Smooth muscle cell (in vitro differentiated cells): ENCODE measurements around the gene BBX. TPM values are rescaled to one million over a fixed set of nuclear protein-coding genes. Genes with fewer than 3 reads are reported as not detected.

Experiments
- DNase-seq: peaks from one replicate; lab custom pipeline; 2025; ENCODE audit not compliant: unreplicated experiment; lab: John Stamatoyannopoulos, UW
- H2AFZ ChIP-seq: fragments of 200-600 bp; sonication (generic); 2 replicates; pipeline ENCODE4 v1.6.0; 2016; ENCODE audit warnings: antibody characterized with exemption, low read depth, mild to moderate bottlenecking
- H3F3A ChIP-seq: fragments of 200-600 bp; sonication (generic); 2 replicates; pipeline ENCODE4 v1.6.0; 2017; ENCODE audit warnings: antibody characterized with exemption, low read depth
- H3K27ac ChIP-seq: fragments of 200-600 bp; sonication (generic); 2 replicates; pipeline ENCODE4 v1.5.1; 2016; ENCODE audit warnings: low read depth, mild to moderate bottlenecking
- H3K27me3 ChIP-seq: fragments of 200-600 bp; sonication (generic); 2 replicates; pipeline ENCODE4 v1.6.1; 2016; ENCODE audit warnings: low read depth, mild to moderate bottlenecking
- H3K36me3 ChIP-seq: fragments of 200-600 bp; sonication (generic); 2 replicates; pipeline ENCODE4 v1.5.1; 2016; ENCODE audit warnings: low read depth
- H3K4me1 ChIP-seq: fragments of 200-600 bp; sonication (generic); 2 replicates; pipeline ENCODE4 v1.5.1; 2016; ENCODE audit warnings: low read depth
- H3K4me2 ChIP-seq: fragments of 200-600 bp; sonication (generic); 2 replicates; pipeline ENCODE4 v1.6.0; 2016; ENCODE audit warnings: mild to moderate bottlenecking
- H3K4me3 ChIP-seq: fragments of 200-600 bp; sonication (generic); 2 replicates; pipeline ENCODE4 v1.5.1; 2016; ENCODE audit warnings: mild to moderate bottlenecking
- H3K79me2 ChIP-seq: fragments of 200-600 bp; sonication (generic); 2 replicates; pipeline ENCODE4 v1.6.0; 2016; ENCODE audit warnings: low read depth, mild to moderate bottlenecking
- H3K9ac ChIP-seq: fragments of 200-600 bp; sonication (generic); 2 replicates; pipeline ENCODE4 v1.6.0; 2016; ENCODE audit warnings: low read depth
- H3K9me3 ChIP-seq: fragments of 200-600 bp; sonication (generic); replicated peaks from 2 replicates; pipeline ENCODE4 v1.5.1; 2016; ENCODE audit warnings: low read depth
- H4K20me1 ChIP-seq: fragments of 200-600 bp; sonication (generic); 2 replicates; pipeline ENCODE4 v1.6.0; 2016; ENCODE audit warnings: low read depth
- CTCF ChIP-seq: fragments of 200-600 bp; sonication (generic); IDR thresholded peaks from 2 replicates; pipeline ENCODE4 v1.5.1; 2017; ENCODE audit warnings: borderline replicate concordance, mild to moderate bottlenecking, antibody characterized with exemption; ENCODE audit not compliant: insufficient read depth, poor library complexity, severe bottlenecking
- WGBS: methylation state at CpG from one replicate; pipeline ENCODE4 v1.1.7; 2016; ENCODE audit warnings: low lambda C conversion rate; 5-methylcytosine and 5-hydroxymethylcytosine counted together
- polyA plus RNA-seq: library from polyadenylated mRNA; unstranded; fragments of >200 nt; fragmentation: Nextera tagmentation; extraction: Ambion mirVana; gene quantifications from 2 replicates; pipeline ENCODE4 v1.2.1, GENCODE V29; 2016
- total RNA-seq: library from RNA; depleted of rRNA; stranded (reverse); fragments of >200 nt; gene quantifications from 2 replicates; pipeline ENCODE4 v1.2.3, GENCODE V29; 2014

Gene BBX
- total and polyA plus RNA-seq, 2 experiments from 2014 or later, result 58.9 to 66.4 TPM

GRCh38 chr3:107682580-107682979 is 159.8 kb downstream of the BBX start:
- Histone ChIP-seq H4K20me1 (peaks cover 82% of the 10 kb centered on the region), H3K27ac (no peak overlapping the region), H3K36me3 (no peaks in the 10 kb centered on the region), H3K9me3 (no peaks in the 10 kb centered on the region), H3K9ac (no peak overlapping the region), H3F3A (no peaks in the 10 kb centered on the region), H2AFZ (no peak overlapping the region), H3K27me3 (no peaks in the 10 kb centered on the region), H3K4me2 (no peak overlapping the region), H3K4me1 (no peaks in the 10 kb centered on the region), H3K4me3 (no peak overlapping the region), H3K79me2 (peaks cover 10% of the 10 kb centered on the region)
- 78% methylated on average over 1 of the region's 1 CpG for WGBS
- no peak for TF ChIP-seq CTCF
- no peak for DNase-seq

DNA sequence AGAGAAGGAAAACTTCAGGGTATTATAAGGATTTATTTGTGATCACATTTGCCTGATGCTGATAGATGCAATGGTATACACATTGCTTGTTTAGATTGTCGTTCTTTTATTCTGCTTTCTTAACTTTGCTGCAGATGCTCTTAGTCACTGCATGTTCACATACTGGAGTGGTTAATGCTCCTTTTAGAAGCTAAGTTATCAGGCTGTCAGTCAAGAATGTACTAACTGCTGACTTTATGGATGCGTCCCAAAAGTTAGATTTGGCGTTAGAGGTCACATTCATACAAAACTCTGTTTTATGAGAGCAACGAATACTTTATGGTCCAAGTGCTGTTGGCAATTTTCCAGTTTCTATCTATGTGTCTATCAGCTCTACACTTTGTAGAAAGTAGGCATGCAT is 160.7 kb downstream of the BBX start:
- Histone ChIP-seq H2AFZ (no peak overlapping the region), H4K20me1 (peaks cover 86% of the 10 kb centered on the region), H3K4me3 (no peak overlapping the region), H3F3A (no peaks in the 10 kb centered on the region), H3K79me2 (peaks cover 10% of the 10 kb centered on the region), H3K36me3 (no peaks in the 10 kb centered on the region), H3K27ac (no peak overlapping the region), H3K9ac (no peak overlapping the region), H3K27me3 (no peaks in the 10 kb centered on the region), H3K4me1 (no peaks in the 10 kb centered on the region), H3K9me3 (no peaks in the 10 kb centered on the region), H3K4me2 (no peak overlapping the region)
- WGBS, result 33% methylated on average over 4 of the region's 4 CpGs
- no peak for DNase-seq
- no peak for TF ChIP-seq CTCF

- DNase-seq, result no peak
These were observed 161.7 kb downstream of the BBX start for GRCh38 chr3:107684431-107684925.

More at GRCh38 chr3:107684431-107684925, 161.7 kb downstream of the BBX start:
- no peaks in the 10 kb centered on the region for H3K27me3 ChIP-seq
- no peak overlapping the region for H3K27ac ChIP-seq
- H3F3A ChIP-seq, result no peaks in the 10 kb centered on the region
- WGBS, result 35% methylated on average over 5 of the region's 5 CpGs
- H3K4me1 ChIP-seq, result no peaks in the 10 kb centered on the region
- peaks cover 87% of the 10 kb centered on the region for H4K20me1 ChIP-seq
- no peaks in the 10 kb centered on the region for H3K36me3 ChIP-seq
- no peak overlapping the region for H3K4me3 ChIP-seq
- no peak overlapping the region for H3K9ac ChIP-seq
- no peak for TF ChIP-seq CTCF
- H2AFZ ChIP-seq, result no peak overlapping the region
- peaks cover 10% of the 10 kb centered on the region for H3K79me2 ChIP-seq
- H3K4me2 ChIP-seq, result no peak overlapping the region
- H3K9me3 ChIP-seq, result no peaks in the 10 kb centered on the region
